Hematopoietic multipotent progenitor cell treated with erythropoietin and hydrocortisone succinate and interleukin-3 and kit ligand, for 8 days (in vitro differentiated cells): ENCODE results near the gene NPB.

Source experiments
- DNase-seq: peaks from one replicate; pipeline ENCODE4 v3.0.0-alpha.2; 2015

Gene NPB

GRCh38 chr17:81947189-81947588 is 45.2 kb downstream of the NPB start, which contains the start of gene MYADML2:
TSS of gene MYADML2 (minus strand) at chr17:81947233. CDS start at chr17:81941741, 5,492 bp downstream.
- DNase-seq = no peak

GRCh38 chr17:81948635-81949378 is 46.8 kb downstream of the NPB start:
- DNase-seq = no peak

- DNase-seq = no peak
Observed at GRCh38 chr17:81950501-81950900, 48.5 kb downstream of the NPB start.

DNA sequence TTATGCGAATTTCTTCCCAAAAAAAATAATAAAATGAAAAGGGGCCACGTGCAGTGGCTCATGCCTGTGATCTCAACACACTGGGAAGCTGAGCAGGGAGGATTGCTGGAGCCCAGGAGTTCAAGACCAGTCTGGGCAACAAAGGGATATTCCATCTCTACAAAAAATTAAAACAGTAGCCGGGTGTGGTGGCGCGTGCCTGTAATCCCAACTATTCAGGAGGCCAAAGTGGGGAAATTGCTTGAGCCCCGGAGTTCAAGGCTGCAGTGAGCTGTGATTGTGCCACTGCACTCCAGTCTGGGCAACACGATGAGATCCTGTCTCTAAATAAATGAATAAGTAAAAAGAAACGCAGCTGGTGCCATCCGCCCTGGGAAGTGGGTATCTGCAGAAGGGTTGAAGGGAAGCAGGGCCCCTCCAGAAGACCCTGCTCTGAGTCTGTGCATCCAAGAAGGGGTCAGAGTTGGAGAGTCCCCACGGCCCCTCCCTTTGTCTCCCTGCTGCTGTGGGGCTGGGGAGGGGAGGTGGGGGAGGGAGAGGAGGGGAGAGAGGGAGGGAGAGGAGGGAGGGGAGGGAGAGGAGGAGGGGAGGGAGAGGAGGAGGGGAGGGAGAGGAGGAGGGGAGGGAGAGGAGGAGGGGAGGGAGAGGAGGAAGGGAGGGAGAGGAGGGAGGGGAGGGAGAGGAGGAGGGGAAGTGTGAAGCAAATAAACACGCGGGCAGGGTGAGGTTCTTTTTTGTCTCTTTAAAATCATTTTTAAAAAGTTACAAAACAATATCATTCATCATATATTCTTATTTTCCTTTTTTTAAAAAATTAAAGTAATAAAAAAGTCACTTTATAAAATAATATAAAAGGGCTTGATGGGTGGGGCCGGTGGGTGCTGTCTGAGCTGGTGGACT is 50.0 kb downstream of the NPB start:
- DNase-seq = no peak
